ENCODE results near the gene MRPL3. TPM values are rescaled to one million over a fixed set of nuclear protein-coding genes. Genes with fewer than 3 reads are reported as not detected.

The MRPL3 gene
- total RNA-seq, 4 donors from 2014 or later: 63.7 to 137 (median 114) TPM

- TF ChIP-seq CTCF (IDR thresholded peaks at IDR 0.05) (no peak), POLR2A (IDR thresholded peaks at IDR 0.05) (no peak)
- H3K27ac ChIP-seq: no peak overlapping the region
- intact Hi-C loops (cut with DNase I; ENCODE audit: low total_unique reads): no loop called here
These were observed 48.3 kb downstream of the MRPL3 start for GRCh38 chr3:131454501-131454900.

DNA sequence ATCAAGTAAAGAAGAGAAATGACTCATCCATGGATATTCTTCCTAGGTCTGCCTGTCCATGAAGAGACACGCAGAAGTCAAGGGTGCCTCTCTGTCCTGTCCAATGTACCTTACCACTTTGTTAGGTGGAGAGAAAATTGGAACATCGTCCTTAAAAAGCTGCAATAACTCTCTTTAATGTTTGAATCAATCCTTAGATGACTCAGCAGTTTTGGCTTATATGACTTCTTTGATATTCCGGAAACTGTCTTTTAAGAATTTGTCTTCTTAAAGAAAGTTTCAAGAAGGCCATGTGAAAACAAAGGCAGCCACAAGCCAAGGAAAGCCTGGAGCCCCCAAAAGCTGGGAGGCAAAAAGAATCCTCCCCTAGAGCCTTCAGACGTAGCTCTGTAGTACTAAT is 49.2 kb downstream of the MRPL3 start:
- H3K4me1 ChIP-seq: no peaks in the 10 kb centered on the region
- no peaks in the 10 kb centered on the region for H3K27me3 ChIP-seq
- intact Hi-C loops (cut with DNase I; ENCODE audit: low total_unique reads): no loop called here
- no peaks in the 10 kb centered on the region for H3K9me3 ChIP-seq
- DNase-seq: no peak
- H3K27ac ChIP-seq: no peak overlapping the region
- no peaks in the 10 kb centered on the region for H3K36me3 ChIP-seq
- TF ChIP-seq CTCF (IDR thresholded peaks at IDR 0.05) (no peak), POLR2A (IDR thresholded peaks at IDR 0.05) (no peak)
- H3K4me3 ChIP-seq: no peak overlapping the region

More at GRCh38 chr3:131454501-131454900, 48.3 kb downstream of the MRPL3 start:
- no peak overlapping the region for H3K4me3 ChIP-seq
- H3K4me1 ChIP-seq: no peaks in the 10 kb centered on the region
- DNase-seq: no peak
- no peaks in the 10 kb centered on the region for H3K9me3 ChIP-seq
- H3K27me3 ChIP-seq: no peaks in the 10 kb centered on the region
- H3K36me3 ChIP-seq: no peaks in the 10 kb centered on the region

- TF ChIP-seq POLR2A (IDR thresholded peaks at IDR 0.05) (no peak), CTCF (IDR thresholded peaks at IDR 0.05) (no peak)
- DNase-seq: no peak
- H3K9me3 ChIP-seq: no peaks in the 10 kb centered on the region
- H3K4me3 ChIP-seq: no peak overlapping the region
- intact Hi-C loops (cut with DNase I; ENCODE audit: low total_unique reads): no loop called here
- H3K27me3 ChIP-seq: no peaks in the 10 kb centered on the region
- no peak overlapping the region for H3K27ac ChIP-seq
- H3K4me1 ChIP-seq: no peaks in the 10 kb centered on the region
- no peaks in the 10 kb centered on the region for H3K36me3 ChIP-seq
These were observed 55.4 kb downstream of the MRPL3 start for GRCh38 chr3:131447349-131447748.

DNA sequence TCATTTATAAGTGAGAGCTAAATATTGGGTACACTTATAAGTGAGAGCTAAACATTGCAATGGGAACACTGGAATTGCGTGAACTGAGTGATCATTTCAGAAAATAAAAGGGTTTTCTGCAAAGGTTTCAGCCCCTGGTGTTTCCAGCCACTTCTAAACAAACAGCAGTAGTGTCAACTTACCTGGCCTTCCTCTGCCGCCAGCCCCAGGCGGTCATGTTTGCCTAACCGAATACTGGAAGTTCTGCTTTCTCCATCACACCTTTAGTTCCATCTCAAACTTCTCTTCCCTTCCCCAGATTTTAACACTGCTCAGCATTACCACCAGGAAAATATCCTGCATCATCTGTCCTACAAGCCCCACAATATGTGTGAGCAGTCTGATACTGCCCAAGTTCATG is 58.6 kb downstream of the MRPL3 start:
- intact Hi-C loops (cut with DNase I; ENCODE audit: low total_unique reads): no loop called here
- Histone ChIP-seq H3K4me1 (no peaks in the 10 kb centered on the region), H3K36me3 (no peaks in the 10 kb centered on the region), H3K27me3 (no peaks in the 10 kb centered on the region), H3K9me3 (no peaks in the 10 kb centered on the region), H3K4me3 (no peak overlapping the region), H3K27ac (no peak overlapping the region)
- DNase-seq: no peak
- TF ChIP-seq CTCF (IDR thresholded peaks at IDR 0.05) (no peak), POLR2A (IDR thresholded peaks at IDR 0.05) (no peak)

DNA sequence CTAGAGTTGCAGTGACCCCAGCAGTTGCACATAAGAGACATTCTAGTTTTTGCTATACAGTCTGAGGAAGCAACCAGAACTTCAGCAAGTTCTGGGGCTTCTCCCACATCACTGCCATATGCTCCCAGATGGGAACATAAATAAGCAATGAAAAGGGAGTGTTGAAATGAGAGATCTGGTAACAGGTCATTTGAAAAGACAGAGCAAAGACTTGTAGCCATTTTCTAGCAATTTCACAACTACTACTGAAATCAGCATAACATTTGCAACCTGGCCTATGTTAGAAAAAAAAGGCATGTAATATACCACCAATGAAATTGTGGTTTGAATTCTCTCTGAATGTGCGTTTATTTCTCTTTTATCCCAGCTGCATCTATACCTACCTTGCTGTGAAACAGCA is 63.7 kb downstream of the MRPL3 start:
- Histone ChIP-seq H3K36me3 (no peaks in the 10 kb centered on the region), H3K4me3 (no peak overlapping the region), H3K27ac (no peak overlapping the region), H3K27me3 (no peaks in the 10 kb centered on the region), H3K4me1 (no peaks in the 10 kb centered on the region), H3K9me3 (no peaks in the 10 kb centered on the region)
- intact Hi-C loops (cut with DNase I; ENCODE audit: low total_unique reads): no loop called here
- TF ChIP-seq POLR2A (IDR thresholded peaks at IDR 0.05): no peak
- no peak for DNase-seq

- Histone ChIP-seq H3K27me3 (no peaks in the 10 kb centered on the region), H3K36me3 (no peaks in the 10 kb centered on the region), H3K9me3 (no peaks in the 10 kb centered on the region), H3K27ac (no peak overlapping the region), H3K4me1 (no peaks in the 10 kb centered on the region), H3K4me3 (no peak overlapping the region)
- intact Hi-C loops (cut with DNase I; ENCODE audit: low total_unique reads): no loop called here
- DNase-seq: no peak
- no peak for TF ChIP-seq CTCF (IDR thresholded peaks at IDR 0.05)
- TF ChIP-seq POLR2A (IDR thresholded peaks at IDR 0.05): no peak
These were observed 67.8 kb downstream of the MRPL3 start for GRCh38 chr3:131435000-131435399.
